Measurements from ENCODE around the gene ZFP57.

DNA sequence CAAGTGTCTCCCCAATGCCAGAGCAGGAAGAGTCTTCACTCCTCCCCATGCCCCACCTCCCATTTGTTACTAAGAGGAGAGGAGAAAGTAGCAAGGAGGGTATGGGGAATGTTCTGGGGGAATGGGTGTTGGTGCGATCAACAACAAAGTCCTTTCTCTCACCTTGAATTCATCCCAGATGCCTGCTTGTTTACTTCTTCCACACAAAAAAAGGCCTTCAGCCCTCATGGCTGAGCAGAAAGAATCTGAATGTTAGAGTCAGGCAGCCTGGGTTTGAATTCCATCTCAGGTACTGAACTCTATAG is 14.2 kb downstream of the ZFP57 start:
- no peak for TF ChIP-seq EP300 (IDR thresholded peaks at IDR 0.05)
- no peak for TF ChIP-seq POLR2A (IDR thresholded peaks at IDR 0.05)
- TF ChIP-seq, protein P1, sequence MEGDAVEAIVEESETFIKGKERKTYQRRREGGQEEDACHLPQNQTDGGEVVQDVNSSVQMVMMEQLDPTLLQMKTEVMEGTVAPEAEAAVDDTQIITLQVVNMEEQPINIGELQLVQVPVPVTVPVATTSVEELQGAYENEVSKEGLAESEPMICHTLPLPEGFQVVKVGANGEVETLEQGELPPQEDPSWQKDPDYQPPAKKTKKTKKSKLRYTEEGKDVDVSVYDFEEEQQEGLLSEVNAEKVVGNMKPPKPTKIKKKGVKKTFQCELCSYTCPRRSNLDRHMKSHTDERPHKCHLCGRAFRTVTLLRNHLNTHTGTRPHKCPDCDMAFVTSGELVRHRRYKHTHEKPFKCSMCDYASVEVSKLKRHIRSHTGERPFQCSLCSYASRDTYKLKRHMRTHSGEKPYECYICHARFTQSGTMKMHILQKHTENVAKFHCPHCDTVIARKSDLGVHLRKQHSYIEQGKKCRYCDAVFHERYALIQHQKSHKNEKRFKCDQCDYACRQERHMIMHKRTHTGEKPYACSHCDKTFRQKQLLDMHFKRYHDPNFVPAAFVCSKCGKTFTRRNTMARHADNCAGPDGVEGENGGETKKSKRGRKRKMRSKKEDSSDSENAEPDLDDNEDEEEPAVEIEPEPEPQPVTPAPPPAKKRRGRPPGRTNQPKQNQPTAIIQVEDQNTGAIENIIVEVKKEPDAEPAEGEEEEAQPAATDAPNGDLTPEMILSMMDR (IDR thresholded peaks at IDR 0.05), result no peak

Data from suprapubic skin (tissue), 3 donors.